ENCODE measurements around the gene PDE10A. TPM values are rescaled to one million over a fixed set of nuclear protein-coding genes. Genes with fewer than 3 reads are reported as not detected.

Gene PDE10A
- total and polyA plus RNA-seq, 2 of the 13 experiments (the other 11 are each of a cell fraction or from before 2014, with no cell fraction given), result not detected

DNA sequence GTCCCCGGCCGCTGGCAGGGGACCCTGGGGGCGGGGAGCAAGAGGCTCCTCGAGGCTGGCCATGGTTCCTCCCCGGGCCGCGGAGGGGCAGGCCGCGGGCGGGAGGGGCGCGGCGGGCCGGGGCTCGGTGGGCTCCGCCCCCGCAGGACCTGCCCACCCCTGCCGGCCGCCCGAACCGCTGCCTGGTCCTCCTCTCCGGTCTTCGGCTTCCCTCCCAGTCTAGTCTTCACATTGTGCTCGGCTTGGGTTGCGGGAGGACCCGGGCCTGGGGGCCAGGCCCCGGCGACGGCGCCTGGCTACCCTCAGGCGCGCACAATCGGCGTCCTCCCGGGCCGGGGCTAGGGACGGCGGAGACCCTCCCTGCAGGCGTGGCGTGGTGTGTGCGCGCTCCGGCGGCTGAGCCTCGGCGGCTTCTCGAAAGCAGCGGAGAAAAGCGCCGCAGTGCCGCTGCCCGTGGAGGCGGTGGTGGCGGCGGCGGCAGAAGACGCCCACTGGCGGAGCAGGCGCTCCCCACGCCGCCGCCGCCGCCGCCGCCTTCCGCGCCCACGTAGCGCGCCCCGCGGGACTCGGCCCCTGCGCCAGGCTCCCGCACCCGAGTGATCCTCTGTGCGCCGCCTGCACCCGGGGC is at the start of gene PDE10A (continued):
- TF ChIP-seq, protein P1, sequence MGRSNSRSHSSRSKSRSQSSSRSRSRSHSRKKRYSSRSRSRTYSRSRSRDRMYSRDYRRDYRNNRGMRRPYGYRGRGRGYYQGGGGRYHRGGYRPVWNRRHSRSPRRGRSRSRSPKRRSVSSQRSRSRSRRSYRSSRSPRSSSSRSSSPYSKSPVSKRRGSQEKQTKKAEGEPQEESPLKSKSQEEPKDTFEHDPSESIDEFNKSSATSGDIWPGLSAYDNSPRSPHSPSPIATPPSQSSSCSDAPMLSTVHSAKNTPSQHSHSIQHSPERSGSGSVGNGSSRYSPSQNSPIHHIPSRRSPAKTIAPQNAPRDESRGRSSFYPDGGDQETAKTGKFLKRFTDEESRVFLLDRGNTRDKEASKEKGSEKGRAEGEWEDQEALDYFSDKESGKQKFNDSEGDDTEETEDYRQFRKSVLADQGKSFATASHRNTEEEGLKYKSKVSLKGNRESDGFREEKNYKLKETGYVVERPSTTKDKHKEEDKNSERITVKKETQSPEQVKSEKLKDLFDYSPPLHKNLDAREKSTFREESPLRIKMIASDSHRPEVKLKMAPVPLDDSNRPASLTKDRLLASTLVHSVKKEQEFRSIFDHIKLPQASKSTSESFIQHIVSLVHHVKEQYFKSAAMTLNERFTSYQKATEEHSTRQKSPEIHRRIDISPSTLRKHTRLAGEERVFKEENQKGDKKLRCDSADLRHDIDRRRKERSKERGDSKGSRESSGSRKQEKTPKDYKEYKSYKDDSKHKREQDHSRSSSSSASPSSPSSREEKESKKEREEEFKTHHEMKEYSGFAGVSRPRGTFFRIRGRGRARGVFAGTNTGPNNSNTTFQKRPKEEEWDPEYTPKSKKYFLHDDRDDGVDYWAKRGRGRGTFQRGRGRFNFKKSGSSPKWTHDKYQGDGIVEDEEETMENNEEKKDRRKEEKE (IDR thresholded peaks at IDR 0.05), result no peak
- TF ChIP-seq MAZ (IDR thresholded peaks at IDR 0.05; ENCODE audit: borderline replicate concordance, low read depth, low read length) (no peak), MAZ (CRISPR knock-in tag; IDR thresholded peaks at IDR 0.05; ENCODE audit: low read depth) (no peak), PHF8 (CRISPR knock-in tag; IDR thresholded peaks at IDR 0.05) (no peak), GZF1 (CRISPR knock-in tag; IDR thresholded peaks at IDR 0.05) (no peak), HOXA9 (CRISPR knock-in tag; IDR thresholded peaks at IDR 0.05; ENCODE audit: borderline replicate concordance) (no peak), SYNCRIP (IDR thresholded peaks at IDR 0.05; ENCODE audit: insufficient read depth, low read depth, low read length) (no peak), ZNF615 (CRISPR knock-in tag; IDR thresholded peaks at IDR 0.05; ENCODE audit: borderline replicate concordance) (no peak), ZNF407 (CRISPR knock-in tag; IDR thresholded peaks at IDR 0.05; ENCODE audit: not compliant biosample characterization) (no peak), ZFP36 (IDR thresholded peaks at IDR 0.05; ENCODE audit: borderline replicate concordance, low read depth, low read length, partially characterized antibody) (no peak)

Data from HepG2 (cell line).